Adrenal gland (tissue), 12 donors: Measurements from ENCODE around the gene SKOR1. TPM values are rescaled to one million over a fixed set of nuclear protein-coding genes. Genes with fewer than 3 reads are reported as not detected.

Experiments
- DNase-seq, 7 donors: peaks; one replicate each; pipeline ENCODE4 v3.0.0-alpha.2; 2019 to 2020
- H3K27ac ChIP-seq, 5 donors: fragments of 200-600 bp; sonication (generic) in 4 of 5; 1 replicate in 3 of 5; 2 replicates in 2 of 5; pipeline versions ENCODE4 v1.5.1 to v1.8.0; 2016 to 2020; ENCODE audit warnings: mild to moderate bottlenecking in 1 of 5
- H3K27me3 ChIP-seq: fragments of 200-600 bp; 2 replicates; pipeline ENCODE4 v1.8.0; 2021
- H3K36me3 ChIP-seq, 2 donors: fragments of 200-600 bp; replicated peaks in 1 of 2; 1 replicate in 1 of 2; 2 replicates in 1 of 2; pipeline versions ENCODE4 v1.5.1 to v1.8.0; 2018 to 2022
- H3K4me1 ChIP-seq, 2 donors: fragments of 200-600 bp; replicated peaks in 1 of 2; 1 replicate in 1 of 2; 2 replicates in 1 of 2; pipeline versions ENCODE4 v1.5.1 to v1.8.0; 2018 to 2021
- H3K4me3 ChIP-seq, 4 donors: fragments of 200-600 bp; sonication (generic) in 3 of 4; one replicate each; pipeline ENCODE4 v1.5.1; 2016 to 2018
- H3K9me3 ChIP-seq, 3 donors: fragments of 200-600 bp; sonication (generic) in 1 of 3; replicated peaks in 1 of 3; 1 replicate in 2 of 3; 2 replicates in 1 of 3; pipeline versions ENCODE4 v1.5.1 to v1.8.0; 2016 to 2021
- POLR2A ChIP-seq, 2 donors: fragments of 450-650 bp; IDR thresholded peaks; one replicate each; pipeline ENCODE4 v1.6.1; 2017; ENCODE audit warnings: antibody characterized with exemption in 2 of 2, mild to moderate bottlenecking in 2 of 2, moderate library complexity in 1 of 2
- WGBS, 4 donors: extraction: QIAGEN DNeasy Blood & Tissue Kit in 2 of 4; methylation state at CpG; one replicate each; pipeline versions ENCODE4 v1.1.5 to v1.1.7; 2013 to 2017; 5-methylcytosine and 5-hydroxymethylcytosine counted together
- intact Hi-C, 2 donors: fragments of 100-400 bp; cut with DNase I; formaldehyde crosslinking; loops; one replicate each; pipeline versions ENCODE4 v1.14.1 to v1.15.0; 2022 to 2023
- polyA plus RNA-seq, 3 donors: library from polyadenylated mRNA; stranded (reverse); fragments of 200-250 nt in 2 of 3; fragments of 350-450 nt in 1 of 3; fragmentation: Illumina TruSeq in 1 of 3; extraction: RNeasy Lipid Tissue Mini Kit (QIAGEN cat#74804) in 1 of 3; gene quantifications; one replicate each; pipeline ENCODE4 v1.2.3, GENCODE V29; 2013 to 2014
- total RNA-seq, 9 donors: library from RNA; depleted of rRNA in 4 of 9; stranded (reverse); fragments of >200 nt in 4 of 9; fragments of 120-200 nt in 1 of 9; fragmentation: NEBNext Ultra II Directional in 1 of 9; extraction: Animal tissue kit (Norgen Biotek cat#: 25700) in 1 of 9; gene quantifications; one replicate each; pipeline versions ENCODE4 v1.1.0 to v1.2.4, GENCODE V29; 2013 to 2023
- TF ChIP-seq, protein P1 (sequence below), 6 experiments: fragments of 450-650 bp in 4 of 6; fragments of 200-600 bp in 2 of 6; sonication (generic) in 1 of 6; IDR thresholded peaks; 1 replicate in 5 of 6; 2 replicates in 1 of 6; pipeline versions ENCODE4 v1.5.1 to v1.8.0; 2016 to 2021; ENCODE audit warnings: antibody characterized with exemption in 6 of 6, mild to moderate bottlenecking in 2 of 6, moderate library complexity in 1 of 6
- donor health status: healthy with polysubstance abuse.
- donor health status: Bipolar disorder and iron deficiency.
- donor health status: DM: yes; HTN: yes; CAD: no.
- donor health status: DM: no; HTN: no; CAD: no.
- donor health status: DM: no; HTN: no; CAD: no.
- donor health status: DM: yes; HTN: yes; CAD: no.

SKOR1 gene
- total and polyA plus RNA-seq, 12 donors, result 0.17 to 1.3 (median 0.53) TPM; not detected in 1

DNA sequence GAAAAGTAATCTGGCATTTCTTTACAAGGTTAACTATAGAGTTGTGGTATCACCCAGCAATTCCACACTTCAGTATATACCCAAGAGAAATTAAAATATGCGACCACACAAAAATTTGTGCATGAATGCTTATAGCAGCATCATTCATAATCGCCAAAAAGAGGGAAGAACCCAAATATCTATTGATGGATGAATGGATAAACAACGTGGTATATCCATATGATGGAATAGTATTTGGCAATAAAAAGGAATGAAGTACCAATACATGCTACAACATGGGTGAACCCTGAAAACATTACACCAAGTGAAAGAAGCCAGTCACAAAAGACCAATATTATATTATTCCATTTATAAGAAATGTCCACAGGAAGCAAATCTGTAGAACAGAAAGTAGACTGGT is 8.6 kb upstream of the SKOR1 start:
- intact Hi-C loops, result no loop called here
- H3K4me3 ChIP-seq, result no peak overlapping the region
- no peaks in the 10 kb centered on the region for H3K9me3 ChIP-seq
- no peak for DNase-seq
- H3K4me1 ChIP-seq, result peaks cover 0 to 6% of the 10 kb centered on the region in 2 donors
- TF ChIP-seq POLR2A (IDR thresholded peaks at IDR 0.05), result no peak
- TF ChIP-seq, protein P1, sequence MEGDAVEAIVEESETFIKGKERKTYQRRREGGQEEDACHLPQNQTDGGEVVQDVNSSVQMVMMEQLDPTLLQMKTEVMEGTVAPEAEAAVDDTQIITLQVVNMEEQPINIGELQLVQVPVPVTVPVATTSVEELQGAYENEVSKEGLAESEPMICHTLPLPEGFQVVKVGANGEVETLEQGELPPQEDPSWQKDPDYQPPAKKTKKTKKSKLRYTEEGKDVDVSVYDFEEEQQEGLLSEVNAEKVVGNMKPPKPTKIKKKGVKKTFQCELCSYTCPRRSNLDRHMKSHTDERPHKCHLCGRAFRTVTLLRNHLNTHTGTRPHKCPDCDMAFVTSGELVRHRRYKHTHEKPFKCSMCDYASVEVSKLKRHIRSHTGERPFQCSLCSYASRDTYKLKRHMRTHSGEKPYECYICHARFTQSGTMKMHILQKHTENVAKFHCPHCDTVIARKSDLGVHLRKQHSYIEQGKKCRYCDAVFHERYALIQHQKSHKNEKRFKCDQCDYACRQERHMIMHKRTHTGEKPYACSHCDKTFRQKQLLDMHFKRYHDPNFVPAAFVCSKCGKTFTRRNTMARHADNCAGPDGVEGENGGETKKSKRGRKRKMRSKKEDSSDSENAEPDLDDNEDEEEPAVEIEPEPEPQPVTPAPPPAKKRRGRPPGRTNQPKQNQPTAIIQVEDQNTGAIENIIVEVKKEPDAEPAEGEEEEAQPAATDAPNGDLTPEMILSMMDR (IDR thresholded peaks at IDR 0.05), result no peak
- no peak overlapping the region for H3K27ac ChIP-seq
- H3K36me3 ChIP-seq, result no peaks in the 10 kb centered on the region
- H3K27me3 ChIP-seq, result peaks cover 25% of the 10 kb centered on the region
- 92 to 95% (median 93%) methylated on average over 3 of the region's 3 CpGs for WGBS, 4 donors

DNA sequence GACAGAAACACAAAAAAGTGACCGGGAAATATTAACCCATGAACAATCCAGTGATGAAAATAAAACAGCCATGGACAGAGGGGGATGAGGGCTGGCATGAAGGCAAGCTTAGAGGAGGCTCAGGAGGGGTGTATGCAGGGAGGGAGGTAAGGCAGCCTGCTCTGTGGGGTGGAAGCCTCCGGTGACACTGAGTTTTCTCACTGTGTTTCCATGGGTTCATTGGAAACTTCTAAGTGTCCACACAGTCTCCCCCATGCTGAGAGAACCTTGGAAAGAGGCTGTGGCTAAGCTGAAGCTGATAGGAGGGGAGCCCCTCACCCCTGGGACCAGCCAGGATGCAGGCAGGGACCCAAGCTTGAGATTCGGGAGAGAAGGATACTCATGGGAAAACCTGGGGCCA is 6.8 kb upstream of the SKOR1 start:
- H3K4me3 ChIP-seq, result no peak overlapping the region
- H3K27ac ChIP-seq, result no peak overlapping the region
- no peak for DNase-seq
- no peaks in the 10 kb centered on the region for H3K9me3 ChIP-seq
- intact Hi-C loops, result no loop called here
- TF ChIP-seq, protein P1 (IDR thresholded peaks at IDR 0.05), result no peak
- TF ChIP-seq POLR2A (IDR thresholded peaks at IDR 0.05), result no peak
- peaks cover 43% of the 10 kb centered on the region for H3K27me3 ChIP-seq
- WGBS, 4 donors, result 83 to 90% (median 88%) methylated on average over 2 to 3 of the region's 3 CpGs
- peaks cover 7 to 9% of the 10 kb centered on the region in 2 donors for H3K4me1 ChIP-seq
- no peaks in the 10 kb centered on the region for H3K36me3 ChIP-seq

DNA sequence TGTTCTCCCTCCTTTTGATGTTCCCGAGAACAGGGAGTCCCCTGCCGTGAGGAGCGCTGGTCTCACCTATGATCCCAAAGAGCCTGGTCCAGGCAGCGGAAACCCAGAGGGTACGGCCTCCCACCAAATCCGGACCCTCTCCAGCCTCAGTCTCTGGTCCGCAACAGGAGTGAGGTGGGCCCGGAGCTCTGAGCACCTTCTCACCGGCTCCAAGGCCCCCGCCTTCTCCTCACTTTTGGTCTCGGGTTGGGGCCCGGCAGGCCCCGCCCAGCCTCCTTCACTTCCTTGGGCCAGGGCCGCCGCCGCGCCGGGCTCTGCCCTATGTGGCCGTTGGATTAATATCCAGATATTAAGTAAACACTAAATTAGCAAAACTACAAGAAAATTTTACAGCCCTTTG is 5.7 kb upstream of the SKOR1 start:
- peaks cover 55% of the 10 kb centered on the region for H3K27me3 ChIP-seq
- peaks cover 8 to 14% of the 10 kb centered on the region in 2 donors for H3K4me1 ChIP-seq
- no peak for DNase-seq
- no peak for TF ChIP-seq POLR2A (IDR thresholded peaks at IDR 0.05)
- TF ChIP-seq, protein P1 (IDR thresholded peaks at IDR 0.05), result no peak
- no peak overlapping the region for H3K4me3 ChIP-seq
- no peak overlapping the region for H3K27ac ChIP-seq
- WGBS, 4 donors, result 13 to 20% (median 18%) methylated on average over 11 to 19 of the region's 19 CpGs
- no peaks in the 10 kb centered on the region for H3K36me3 ChIP-seq
- intact Hi-C loops, result no loop called here
- H3K9me3 ChIP-seq, result no peaks in the 10 kb centered on the region

DNA sequence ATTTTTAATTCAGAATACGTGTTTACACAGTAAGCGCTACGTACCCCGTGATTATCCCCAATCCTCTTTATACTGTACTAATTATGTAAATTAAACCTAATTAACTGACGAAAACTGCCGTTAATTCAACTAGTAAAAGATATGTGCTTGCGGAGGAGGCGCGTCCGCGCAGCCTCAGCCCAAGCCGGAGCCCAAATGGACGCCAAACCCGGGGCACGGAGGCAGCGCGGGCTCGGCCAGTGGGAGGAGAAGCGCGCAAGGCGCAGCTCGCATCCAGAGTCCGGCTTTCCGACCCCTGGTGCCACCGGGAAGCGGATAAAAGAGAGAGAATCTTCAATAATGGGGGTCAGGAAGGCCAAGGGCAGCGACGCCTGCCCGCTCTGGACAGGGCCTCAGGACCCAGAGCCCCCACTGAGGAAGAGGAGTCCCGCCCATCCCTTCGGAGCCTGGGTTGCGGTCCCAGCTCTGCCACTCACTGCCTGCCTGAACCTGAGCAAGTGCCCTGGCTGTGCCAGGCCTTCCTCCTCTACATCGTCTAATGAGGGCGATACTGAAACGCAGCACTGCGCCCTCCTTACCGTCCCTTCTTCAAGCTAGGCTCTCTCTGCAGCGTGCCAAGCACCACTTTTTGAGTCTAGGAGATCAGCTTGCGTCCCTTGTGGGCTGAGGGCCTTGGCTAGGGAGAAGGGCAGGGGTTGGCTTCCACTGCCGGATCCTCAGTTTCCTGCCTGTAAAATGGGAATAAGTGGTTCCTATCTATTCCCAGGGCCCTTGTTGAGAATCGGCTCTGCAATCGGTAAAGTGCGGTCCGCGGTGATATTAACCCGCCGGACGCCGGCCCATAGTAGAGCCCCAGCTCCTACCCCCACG is 5.0 kb upstream of the SKOR1 start:
- Histone ChIP-seq H3K27ac (no peak overlapping the region), H3K27me3 (peaks cover 61% of the 10 kb centered on the region), H3K9me3 (no peaks in the 10 kb centered on the region), H3K4me3 (no peak overlapping the region), H3K36me3 (no peaks in the 10 kb centered on the region), H3K4me1 (peaks cover 12 to 19% of the 10 kb centered on the region in 2 donors)
- no peak for DNase-seq
- TF ChIP-seq, protein P1 (IDR thresholded peaks at IDR 0.05), result no peak
- no peak for TF ChIP-seq POLR2A (IDR thresholded peaks at IDR 0.05)
- intact Hi-C loops, result no loop called here
- 13 to 17% (median 16%) methylated on average over 33 to 50 of the region's 50 CpGs for WGBS, 4 donors
